HG03045 (cell line): ENCODE results near the gene PSMC1.

Experiments used
- ATAC-seq: cut with Tn5 transposase; IDR thresholded peaks from one replicate; pipeline ENCODE4 v1.9.1; 2021; ENCODE audit warnings: mild to moderate bottlenecking, moderate library complexity; ENCODE audit not compliant: unreplicated experiment

Gene PSMC1

GRCh38 chr14:90301122-90301521 is 44.8 kb downstream of the PSMC1 start:
- no peak for ATAC-seq

DNA sequence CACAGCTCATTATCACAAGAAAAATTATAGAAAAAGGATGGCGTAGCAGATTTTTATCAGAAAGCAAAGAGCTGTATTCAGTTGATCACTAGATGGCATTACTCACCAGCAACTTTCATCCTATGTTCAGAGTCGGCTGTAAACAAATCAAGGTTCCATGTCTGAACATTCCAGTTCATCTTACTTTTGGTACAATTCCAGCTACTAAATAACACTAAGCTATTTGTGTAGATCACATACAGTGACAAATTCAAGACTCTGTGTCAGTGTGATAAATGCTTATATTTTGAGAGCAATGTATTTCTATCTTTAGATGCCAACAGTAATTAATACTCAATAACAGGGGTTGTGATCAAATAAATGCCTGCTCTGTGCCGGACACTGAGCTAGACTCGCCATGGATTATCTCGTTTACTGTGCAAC is 45.3 kb downstream of the PSMC1 start:
- no peak for ATAC-seq

DNA sequence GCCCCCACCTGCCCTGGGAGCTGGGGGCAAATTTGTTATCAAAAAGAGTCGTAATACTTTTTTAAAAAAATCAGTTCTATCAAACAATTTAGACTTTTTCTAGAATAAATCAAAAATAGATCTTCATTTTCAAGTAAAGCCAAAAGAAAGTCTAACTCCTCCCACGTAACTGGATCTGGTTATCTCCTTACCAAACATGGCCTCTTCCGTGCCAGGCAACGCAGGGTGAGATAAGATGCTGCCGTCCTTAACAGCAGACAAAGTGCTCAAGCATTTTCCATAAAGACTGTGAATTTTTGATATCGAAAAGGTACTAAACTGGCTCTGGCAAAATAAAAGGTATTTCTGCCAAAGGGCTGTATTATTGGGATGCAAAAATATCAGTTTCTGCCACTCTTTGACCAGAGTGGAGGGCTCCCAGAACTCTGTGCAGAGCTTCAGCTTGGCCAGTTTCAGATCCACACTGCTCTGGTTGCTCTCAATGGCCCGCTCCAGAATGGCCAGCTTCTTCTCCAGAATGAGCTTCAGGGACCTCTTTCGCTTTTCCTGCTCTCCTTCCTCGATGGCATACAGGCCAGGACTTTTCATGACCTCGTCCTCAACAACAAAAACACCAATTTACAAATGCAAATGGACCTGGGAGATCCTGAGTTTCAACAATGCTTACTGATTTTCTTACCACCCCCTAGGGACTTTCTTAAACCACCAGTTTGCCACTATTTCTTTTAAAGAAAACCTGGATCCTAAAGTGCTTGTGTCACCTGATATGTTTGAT is 46.4 kb downstream of the PSMC1 start:
- no peak for ATAC-seq

- no peak for ATAC-seq
Measured at GRCh38 chr14:90303473-90303872, 47.1 kb downstream of the PSMC1 start.

DNA sequence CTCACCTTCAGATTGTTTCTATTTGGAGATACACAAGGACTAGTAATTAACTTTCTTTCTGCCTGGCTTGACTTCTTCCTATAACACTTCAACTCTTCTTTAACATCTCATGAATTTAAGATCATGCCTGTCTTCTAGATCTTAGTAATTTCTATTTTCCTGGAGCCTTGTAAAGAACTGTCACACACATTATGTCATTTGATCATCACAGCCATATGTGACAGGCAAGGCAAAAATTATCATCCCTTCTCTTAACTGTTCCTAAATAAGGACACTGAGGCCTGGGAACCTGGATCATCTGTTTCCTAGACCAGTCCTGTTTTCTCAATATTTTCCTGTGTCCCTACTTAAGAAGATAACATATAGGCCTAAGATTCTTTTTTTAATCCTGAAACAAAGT is 48.1 kb downstream of the PSMC1 start:
- no peak for ATAC-seq

DNA sequence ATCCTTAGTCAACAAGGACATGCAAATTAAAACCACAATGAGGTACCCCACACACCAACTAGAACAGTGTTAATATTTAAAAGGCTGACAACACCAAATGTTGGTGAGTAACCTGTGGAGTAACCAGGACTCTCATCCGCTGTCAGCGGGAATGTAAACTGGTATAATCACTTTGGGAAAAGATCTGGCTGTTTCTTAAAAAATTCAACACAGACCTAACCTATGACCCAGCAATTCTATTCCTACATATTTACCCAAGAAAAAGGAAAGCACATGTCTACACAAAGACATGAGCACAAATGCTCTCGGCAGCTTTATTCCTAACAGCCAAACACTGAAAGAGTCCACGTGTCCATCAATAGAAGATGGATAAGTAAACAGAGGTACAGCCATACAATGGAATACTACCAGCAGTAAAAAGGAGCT is 48.8 kb downstream of the PSMC1 start:
- no peak for ATAC-seq

- ATAC-seq = no peak
Measured at GRCh38 chr14:90308561-90308960, 52.2 kb downstream of the PSMC1 start.

GRCh38 chr14:90317286-90317685 is 60.9 kb downstream of the PSMC1 start:
- no peak for ATAC-seq

GRCh38 chr14:90318016-90318415 is 61.7 kb downstream of the PSMC1 start:
- no peak for ATAC-seq

GRCh38 chr14:90319173-90319572 is 62.8 kb downstream of the PSMC1 start:
- no peak for ATAC-seq

- no peak for ATAC-seq
Measured at GRCh38 chr14:90319634-90320541, 63.5 kb downstream of the PSMC1 start.

DNA sequence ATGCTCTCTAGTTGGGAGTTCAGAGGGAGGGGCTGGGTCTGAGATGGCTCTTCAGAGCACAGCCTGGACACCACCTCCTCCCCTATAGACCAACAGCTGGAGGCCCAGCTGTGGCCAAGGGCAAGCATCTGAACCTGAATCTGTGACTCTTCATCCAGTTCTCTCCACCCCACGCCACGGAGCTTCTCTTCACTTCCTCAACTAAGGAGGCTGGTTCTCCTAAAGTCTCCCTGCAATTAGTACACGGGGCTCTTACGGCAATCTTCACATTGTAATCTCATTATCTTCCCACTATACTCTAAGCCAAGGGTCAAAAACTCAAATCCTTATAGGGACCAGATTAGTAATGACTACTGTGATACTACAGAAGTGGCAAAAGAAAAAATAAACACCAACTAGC is 65.5 kb downstream of the PSMC1 start:
- no peak for ATAC-seq
